Keratinocyte (primary cell): ENCODE measurements around the gene IMPDH1.

Source experiments
- CTCF ChIP-seq, 3 experiments: IDR thresholded peaks in 1 of 3; conservative IDR thresholded peaks in 1 of 3; optimal IDR thresholded peaks in 1 of 3; 2 replicates in 2 of 3; 3 replicates in 1 of 3; pipeline versions ENCODE3 to v1.5.1; 2011; ENCODE audit warnings: low read length in 3 of 3, mild to moderate bottlenecking in 3 of 3, moderate library complexity in 2 of 3, control low read depth in 1 of 3, inconsistent platforms in 1 of 3; ENCODE audit not compliant: insufficient read depth in 2 of 3; ENCODE audit errors: extremely low read depth in 1 of 3
- EZH2 ChIP-seq: IDR thresholded peaks from one replicate; pipeline ENCODE4 v1.6.1; 2012; ENCODE audit warnings: inconsistent platforms, mild to moderate bottlenecking, low read length, moderate library complexity

GRCh38 chr7:128405471-128406313, 4.1 kb downstream of the IMPDH1 start:
- TF ChIP-seq CTCF (optimal IDR thresholded peaks at IDR 0.05 in 1 of 3, IDR thresholded peaks at IDR 0.05 in 1 of 3, conservative IDR thresholded peaks at IDR 0.05 in 1 of 3; ENCODE audit: extremely low read depth in 1 of 3, insufficient read depth in 2 of 3, low read length in 3 of 3) (peak in 1 of 3 experiments; percentile 36), EZH2 (no peak)
